Activated B cell treated with CpG ODN at 0.5 μM for 24 hours (primary cell): ENCODE data around the gene OBSL1. TPM values are rescaled to one million over a fixed set of nuclear protein-coding genes. Genes with fewer than 3 reads are reported as not detected.

Experiments used
- ATAC-seq: fragments of 200-7000 bp; cut with Tn5 transposase; one replicate; pipeline ENCODE4 v1.10.0; 2021; ENCODE audit warnings: low read depth, mild to moderate bottlenecking, moderate library complexity
- CTCF ChIA-PET: fragments of 350-600 bp; sonication (Branson Sonifier 250); formaldehyde crosslinking; loops from one replicate; lab custom pipeline; 2021; ENCODE audit warnings: antibody characterized with exemption; lab: Charles Lee
- POLR2A ChIA-PET: fragments of 350-600 bp; sonication (Branson Sonifier 250); formaldehyde crosslinking; loops from one replicate; lab custom pipeline; 2021; ENCODE audit warnings: antibody characterized with exemption; lab: Charles Lee
- DNase-seq: peaks from one replicate; pipeline ENCODE4 v3.0.0; 2022
- H3K27ac Mint-ChIP-seq: one replicate; pipeline ENCODE4 v1.8.0; 2020; ENCODE audit warnings: mixed read lengths
- H3K27me3 Mint-ChIP-seq: one replicate; pipeline ENCODE4 v1.8.0; 2021; ENCODE audit warnings: mixed read lengths
- H3K36me3 Mint-ChIP-seq: one replicate; pipeline ENCODE4 v1.8.0; 2021; ENCODE audit warnings: low read depth, mixed read lengths
- H3K4me1 Mint-ChIP-seq: one replicate; pipeline ENCODE4 v1.8.0; 2021; ENCODE audit warnings: mixed read lengths
- H3K4me3 Mint-ChIP-seq: one replicate; pipeline ENCODE4 v1.8.0; 2020; ENCODE audit warnings: mild to moderate bottlenecking, mixed read lengths
- H3K9me3 Mint-ChIP-seq: one replicate; pipeline ENCODE4 v1.8.0; 2020; ENCODE audit warnings: mixed read lengths
- CTCF ChIP-seq: fragments of 200-600 bp; IDR thresholded peaks from one replicate; pipeline ENCODE4 v1.8.0; 2022; ENCODE audit warnings: antibody characterized with exemption, mild to moderate bottlenecking
- intact Hi-C: fragments of 100-400 bp; cut with micrococcal nuclease; formaldehyde crosslinking; loops from one replicate; pipeline ENCODE4 v1.15.1; 2024
- total RNA-seq: library from RNA; stranded (reverse); gene quantifications from 2 replicates; pipeline ENCODE4 v1.2.3, GENCODE V29; 2022

OBSL1 gene
- total RNA-seq, 1 donor from 2014 or later, result not detected

GRCh38 chr2:219506802-219507526 is 64.4 kb downstream of the OBSL1 start:
- POLR2A ChIA-PET, result interaction anchor here (1.1 kb wide), 1 partner anchor 9 kb away, joined by 3 read pairs; the partner anchor contains the start of gene GMPPA

GRCh38 chr2:219506153-219506801 is 65.1 kb downstream of the OBSL1 start:
- Mint-ChIP-seq H3K4me3 (no peak overlapping the region), H3K27me3 (peaks cover 25% of the 10 kb centered on the region), H3K4me1 (peaks cover 13% of the 10 kb centered on the region), H3K36me3 (peaks cover 49% of the 10 kb centered on the region), H3K9me3 (no peaks in the 10 kb centered on the region), H3K27ac (no peak overlapping the region)
- intact Hi-C loops, result no loop called here
- no peak for TF ChIP-seq CTCF
- ChIA-PET POLR2A (interaction anchor here (1.1 kb wide), 1 partner anchor 8 kb away, joined by 3 read pairs; the partner anchor contains the start of gene GMPPA), CTCF (interaction anchor here (0.9 kb wide), 1 partner anchor 24 kb away, joined by 3 read pairs; no protein-coding TSS in a partner anchor)
- ATAC-seq, result no peak
- DNase-seq, result no peak

More at GRCh38 chr2:219506802-219507526, 64.4 kb downstream of the OBSL1 start:
- ATAC-seq (no peak), DNase-seq (no peak)
- H3K4me1 Mint-ChIP-seq, result peaks cover 17% of the 10 kb centered on the region
- no peak for TF ChIP-seq CTCF
- peaks cover 29% of the 10 kb centered on the region for H3K27me3 Mint-ChIP-seq
- H3K27ac Mint-ChIP-seq, result no peak overlapping the region
- CTCF ChIA-PET, result interaction anchor here (0.9 to 3.4 kb wide), 2 partner anchors 23 kb away, joined by 3 to 16 read pairs; no protein-coding TSS in a partner anchor
- intact Hi-C loops, result no loop called here
- H3K4me3 Mint-ChIP-seq, result no peak overlapping the region
- H3K36me3 Mint-ChIP-seq, result peaks cover 44% of the 10 kb centered on the region
- H3K9me3 Mint-ChIP-seq, result no peaks in the 10 kb centered on the region

- no peak for TF ChIP-seq CTCF
- H3K9me3 Mint-ChIP-seq, result no peaks in the 10 kb centered on the region
- peaks cover 20% of the 10 kb centered on the region for H3K27me3 Mint-ChIP-seq
- intact Hi-C loops, result no loop called here
- H3K27ac Mint-ChIP-seq, result no peak overlapping the region
- no peak overlapping the region for H3K4me3 Mint-ChIP-seq
- H3K36me3 Mint-ChIP-seq, result peaks cover 49% of the 10 kb centered on the region
- POLR2A ChIA-PET, result no interaction called here
- DNase-seq (no peak), ATAC-seq (no peak)
- peaks cover 11% of the 10 kb centered on the region for H3K4me1 Mint-ChIP-seq
- CTCF ChIA-PET, result interaction anchor here (0.9 kb wide), 1 partner anchor 24 kb away, joined by 3 read pairs; no protein-coding TSS in a partner anchor
Observed at GRCh38 chr2:219505585-219505984, 65.8 kb downstream of the OBSL1 start.

GRCh38 chr2:219502618-219503017 is 68.7 kb downstream of the OBSL1 start:
- H3K4me3 Mint-ChIP-seq, result no peak overlapping the region
- peaks cover 3% of the 10 kb centered on the region for H3K27me3 Mint-ChIP-seq
- H3K27ac Mint-ChIP-seq, result no peak overlapping the region
- DNase-seq (no peak), ATAC-seq (no peak)
- POLR2A ChIA-PET, result no interaction called here
- peaks cover 20% of the 10 kb centered on the region for H3K4me1 Mint-ChIP-seq
- no peaks in the 10 kb centered on the region for H3K9me3 Mint-ChIP-seq
- CTCF ChIA-PET, result no interaction called here
- intact Hi-C loops, result no loop called here
- H3K36me3 Mint-ChIP-seq, result peaks cover 52% of the 10 kb centered on the region
- no peak for TF ChIP-seq CTCF

- Mint-ChIP-seq H3K36me3 (peaks cover 49% of the 10 kb centered on the region), H3K27ac (no peak overlapping the region), H3K9me3 (no peaks in the 10 kb centered on the region), H3K27me3 (peaks cover 8% of the 10 kb centered on the region), H3K4me3 (no peak overlapping the region), H3K4me1 (peaks cover 25% of the 10 kb centered on the region)
- ATAC-seq (no peak), DNase-seq (no peak)
- intact Hi-C loops, result no loop called here
- no peak for TF ChIP-seq CTCF
- CTCF ChIA-PET, result no interaction called here
- POLR2A ChIA-PET, result no interaction called here
Observed at GRCh38 chr2:219501849-219502248, 69.5 kb downstream of the OBSL1 start.
